ENCODE results near the gene ATP5F1E. TPM values are rescaled to one million over a fixed set of nuclear protein-coding genes. Genes with fewer than 3 reads are reported as not detected.
A peak's percentile ranks its signal among the peaks of the same experiment; 100 is the strongest.

ATP5F1E gene
- total RNA-seq, 2 donors from 2014 or later, result 57.8 to 84.0 TPM

- H3K36me3 Mint-ChIP-seq (ENCODE audit: low read depth), result peaks cover 8% of the 10 kb centered on the region
- no peak overlapping the region for H3K4me3 Mint-ChIP-seq
- ATAC-seq (no peak), DNase-seq (no peak)
- no peaks in the 10 kb centered on the region for H3K27me3 Mint-ChIP-seq
- H3K27ac Mint-ChIP-seq, result peak overlapping the region; percentile 79
- peaks cover 41% of the 10 kb centered on the region for H3K4me1 Mint-ChIP-seq
- H3K9me3 ChIP-seq (ENCODE audit: control insufficient read depth, low read length, poor library complexity, severe bottlenecking), result no peaks in the 10 kb centered on the region
These were observed 8.0 kb downstream of the ATP5F1E start for GRCh38 chr20:59024111-59024530.

GRCh38 chr20:59023616-59024015 is 8.5 kb downstream of the ATP5F1E start:
- H3K4me3 Mint-ChIP-seq, result no peak overlapping the region
- no peak overlapping the region for H3K27ac Mint-ChIP-seq
- H3K9me3 ChIP-seq (ENCODE audit: control insufficient read depth, low read length, poor library complexity, severe bottlenecking), result no peaks in the 10 kb centered on the region
- ATAC-seq (no peak), DNase-seq (no peak)
- H3K36me3 Mint-ChIP-seq (ENCODE audit: low read depth), result peaks cover 8% of the 10 kb centered on the region
- H3K27me3 Mint-ChIP-seq, result no peaks in the 10 kb centered on the region
- H3K4me1 Mint-ChIP-seq, result peaks cover 37% of the 10 kb centered on the region

GRCh38 chr20:59022754-59023153 is 9.4 kb downstream of the ATP5F1E start:
- no peak for ATAC-seq

GRCh38 chr20:59020938-59021551 is 11.1 kb downstream of the ATP5F1E start:
- no peak for ATAC-seq
- peaks cover 34% of the 10 kb centered on the region for H3K4me1 Mint-ChIP-seq
- H3K4me3 Mint-ChIP-seq, result no peak overlapping the region
- no peak overlapping the region for H3K27ac Mint-ChIP-seq
- no peaks in the 10 kb centered on the region for H3K9me3 ChIP-seq (ENCODE audit: control insufficient read depth, low read length, poor library complexity, severe bottlenecking)
- no peak for DNase-seq
- no peaks in the 10 kb centered on the region for H3K27me3 Mint-ChIP-seq
- H3K36me3 Mint-ChIP-seq (ENCODE audit: low read depth), result peaks cover 4% of the 10 kb centered on the region

More at GRCh38 chr20:59022754-59023153, 9.4 kb downstream of the ATP5F1E start:
- no peaks in the 10 kb centered on the region for H3K9me3 ChIP-seq (ENCODE audit: control insufficient read depth, low read length, poor library complexity, severe bottlenecking)
- H3K27me3 Mint-ChIP-seq, result no peaks in the 10 kb centered on the region
- peaks cover 8% of the 10 kb centered on the region for H3K36me3 Mint-ChIP-seq (ENCODE audit: low read depth)
- peaks cover 36% of the 10 kb centered on the region for H3K4me1 Mint-ChIP-seq
- peak overlapping the region; percentile 27 for H3K27ac Mint-ChIP-seq
- DNase-seq, result no peak
- no peak overlapping the region for H3K4me3 Mint-ChIP-seq

DNA sequence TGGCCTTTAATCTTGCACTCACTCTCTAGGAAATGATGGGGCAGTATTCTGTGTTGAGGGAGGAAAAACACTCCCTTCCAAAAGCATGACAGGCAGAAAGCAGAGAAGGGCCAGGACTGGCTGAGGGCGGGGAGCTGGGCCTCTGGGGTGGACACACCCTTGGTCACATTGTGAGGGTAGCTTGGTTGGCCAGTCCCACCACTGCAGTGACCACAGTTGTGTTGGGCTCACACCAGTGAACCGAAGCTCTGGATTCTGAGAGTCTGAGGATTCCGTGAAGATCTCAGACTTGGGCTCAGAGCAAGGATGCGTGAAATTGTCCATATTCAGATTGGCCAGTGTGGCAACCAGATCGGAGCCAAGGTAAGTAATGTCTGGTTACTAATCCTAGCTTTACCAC is 12.9 kb downstream of the ATP5F1E start, which contains the start of gene TUBB1:
Gene TUBB1, plus strand, starts transcription at position 213 of the 400 bp plus-strand sequence. Its CDS starts 94 bp downstream, at position 307.
- no peak within 1 kb of the TSS for H3K4me3 Mint-ChIP-seq
- DNase-seq (no peak), ATAC-seq (no peak)
- H3K27me3 Mint-ChIP-seq, result no peaks in the 10 kb centered on the region
- H3K4me1 Mint-ChIP-seq, result peaks cover 25% of the 10 kb centered on the region
- H3K9me3 ChIP-seq (ENCODE audit: control insufficient read depth, low read length, poor library complexity, severe bottlenecking), result no peaks in the 10 kb centered on the region
- peaks cover 2% of the 10 kb centered on the region for H3K36me3 Mint-ChIP-seq (ENCODE audit: low read depth)
- peak within 1 kb of the TSS; percentile 29 for H3K27ac Mint-ChIP-seq

DNA sequence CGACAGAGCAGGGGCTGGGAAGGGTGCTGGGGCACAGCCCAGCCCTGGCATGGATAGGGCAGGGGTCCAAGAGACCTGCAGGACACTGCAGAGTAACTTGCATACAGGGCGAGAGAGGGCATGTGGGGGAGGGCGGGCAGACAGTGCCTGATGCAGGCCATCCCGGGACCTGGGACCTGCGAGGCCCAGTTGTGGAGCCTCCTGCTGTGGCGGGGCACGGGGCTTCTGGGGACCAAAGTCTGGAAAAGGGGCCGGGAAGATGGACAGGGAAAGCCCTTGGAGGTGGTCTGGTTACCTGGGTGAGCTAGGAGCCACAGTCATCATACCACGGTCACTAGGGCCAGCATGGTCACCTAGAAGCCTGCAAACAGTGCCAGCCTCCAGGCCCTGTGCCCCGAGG is 13.3 kb downstream of the ATP5F1E start:
- Mint-ChIP-seq H3K27me3 (no peaks in the 10 kb centered on the region), H3K27ac (no peak overlapping the region), H3K4me3 (no peak overlapping the region), H3K4me1 (peaks cover 29% of the 10 kb centered on the region), H3K36me3 (ENCODE audit: low read depth) (peaks cover 2% of the 10 kb centered on the region)
- no peak for DNase-seq
- no peaks in the 10 kb centered on the region for H3K9me3 ChIP-seq (ENCODE audit: control insufficient read depth, low read length, poor library complexity, severe bottlenecking)
- no peak for ATAC-seq

- Mint-ChIP-seq H3K4me3 (no peak overlapping the region), H3K27ac (no peak overlapping the region), H3K4me1 (peaks cover 36% of the 10 kb centered on the region), H3K36me3 (ENCODE audit: low read depth) (peaks cover under 1% of the 10 kb centered on the region), H3K27me3 (no peaks in the 10 kb centered on the region)
- H3K9me3 ChIP-seq (ENCODE audit: control insufficient read depth, low read length, poor library complexity, severe bottlenecking), result no peaks in the 10 kb centered on the region
- ATAC-seq, result no peak
- DNase-seq, result no peak
These were observed 14.5 kb downstream of the ATP5F1E start for GRCh38 chr20:59017493-59018231.

- no peaks in the 10 kb centered on the region for H3K36me3 Mint-ChIP-seq (ENCODE audit: low read depth)
- ATAC-seq, result no peak
- peak overlapping the region; percentile 41 for H3K27ac Mint-ChIP-seq
- peaks cover 36% of the 10 kb centered on the region for H3K4me1 Mint-ChIP-seq
- no peaks in the 10 kb centered on the region for H3K9me3 ChIP-seq (ENCODE audit: control insufficient read depth, low read length, poor library complexity, severe bottlenecking)
- DNase-seq, result no peak
- H3K4me3 Mint-ChIP-seq, result no peak overlapping the region
- no peaks in the 10 kb centered on the region for H3K27me3 Mint-ChIP-seq
These were observed 15.2 kb downstream of the ATP5F1E start for GRCh38 chr20:59016795-59017492.

DNA sequence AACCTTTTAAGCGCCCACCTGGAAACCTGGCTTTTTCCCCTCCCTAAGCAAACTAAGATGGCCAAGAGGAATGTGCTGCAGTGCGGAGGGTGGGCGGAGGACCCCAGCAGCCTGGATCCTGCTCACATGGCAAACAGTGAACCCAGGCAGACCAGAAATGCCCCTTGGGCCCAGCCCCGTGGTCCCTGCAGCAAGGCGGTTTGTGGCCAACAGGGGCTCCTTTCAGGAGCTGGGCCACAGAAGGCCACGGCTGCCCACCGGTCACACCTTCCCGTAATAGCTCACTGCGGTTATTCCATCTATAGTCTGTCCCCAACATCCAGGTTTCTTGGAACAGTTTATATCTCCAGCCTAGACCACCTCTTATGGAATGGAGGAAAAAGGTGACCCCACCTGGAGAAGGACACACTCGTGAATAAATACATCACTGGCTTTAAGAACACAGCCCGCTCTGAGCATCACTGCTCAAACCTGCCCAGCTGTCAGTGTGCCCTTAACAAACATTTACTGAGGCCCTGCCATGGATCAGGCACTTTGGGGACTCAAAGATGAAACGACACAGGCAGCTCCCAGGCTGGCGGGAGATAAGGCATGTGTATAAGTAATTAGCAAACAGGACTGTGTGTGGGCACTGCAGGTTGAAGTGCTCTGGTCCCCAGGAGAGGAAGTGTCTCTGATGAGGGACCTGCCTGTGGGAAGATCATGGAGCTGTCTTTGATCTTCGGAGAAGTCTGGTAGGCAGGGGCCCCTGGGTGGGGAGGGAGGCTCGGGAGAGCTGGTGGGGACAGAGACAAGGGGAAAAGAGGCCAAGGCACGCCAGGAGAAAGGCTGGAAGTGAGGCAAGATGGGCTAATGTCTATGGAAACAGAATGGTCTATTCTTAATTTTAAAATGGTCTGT is 16.1 kb downstream of the ATP5F1E start:
- Mint-ChIP-seq H3K36me3 (ENCODE audit: low read depth) (no peaks in the 10 kb centered on the region), H3K4me1 (peaks cover 41% of the 10 kb centered on the region), H3K4me3 (no peak overlapping the region), H3K27ac (peak overlapping the region; percentile 32), H3K27me3 (no peaks in the 10 kb centered on the region)
- no peak for ATAC-seq
- H3K9me3 ChIP-seq (ENCODE audit: control insufficient read depth, low read length, poor library complexity, severe bottlenecking), result no peaks in the 10 kb centered on the region
- no peak for DNase-seq

- H3K9me3 ChIP-seq (ENCODE audit: control insufficient read depth, low read length, poor library complexity, severe bottlenecking), result no peaks in the 10 kb centered on the region
- H3K4me1 Mint-ChIP-seq, result peaks cover 41% of the 10 kb centered on the region
- no peak overlapping the region for H3K4me3 Mint-ChIP-seq
- ATAC-seq (no peak), DNase-seq (no peak)
- no peaks in the 10 kb centered on the region for H3K27me3 Mint-ChIP-seq
- H3K27ac Mint-ChIP-seq, result no peak overlapping the region
- no peaks in the 10 kb centered on the region for H3K36me3 Mint-ChIP-seq (ENCODE audit: low read depth)
These were observed 16.7 kb downstream of the ATP5F1E start for GRCh38 chr20:59015411-59015810.

DNA sequence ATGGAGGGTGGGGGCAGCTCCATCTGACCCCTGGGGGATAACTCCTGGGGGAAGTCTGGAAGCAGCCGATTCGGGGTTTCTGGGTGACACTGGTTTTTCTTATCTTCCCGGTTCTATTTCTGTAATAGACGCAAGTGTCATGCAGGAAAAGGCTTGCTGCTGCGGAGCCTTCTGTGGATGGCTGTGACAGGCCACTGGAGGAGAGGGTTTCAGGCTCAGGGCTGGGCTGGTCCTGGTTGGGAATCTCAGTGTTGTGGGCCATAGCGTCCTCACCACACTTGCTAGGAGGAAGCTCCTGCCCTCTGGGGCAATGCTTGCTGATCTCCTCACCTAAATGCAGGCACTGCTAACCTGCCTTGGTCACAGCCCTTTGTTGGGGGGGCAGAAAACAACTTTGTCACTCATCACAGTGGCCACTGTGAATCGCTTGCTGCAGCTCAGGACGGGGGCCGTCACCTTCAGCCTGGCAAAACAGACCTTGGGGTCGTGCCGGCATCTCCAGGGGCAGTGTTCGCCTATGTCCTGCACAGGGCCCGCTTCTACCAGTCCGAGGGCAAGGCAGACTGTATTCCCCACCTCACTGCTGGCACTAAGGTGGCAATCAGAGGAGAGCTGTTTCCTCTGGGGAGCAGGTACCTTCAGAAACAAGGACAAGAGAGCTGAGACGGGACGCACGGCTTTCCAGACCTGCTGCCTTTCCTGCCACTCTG is 17.3 kb downstream of the ATP5F1E start:
- ATAC-seq (no peak), DNase-seq (no peak)
- no peak overlapping the region for H3K4me3 Mint-ChIP-seq
- peak overlapping the region; percentile 71 for H3K27ac Mint-ChIP-seq
- no peaks in the 10 kb centered on the region for H3K27me3 Mint-ChIP-seq
- no peaks in the 10 kb centered on the region for H3K36me3 Mint-ChIP-seq (ENCODE audit: low read depth)
- peaks cover 41% of the 10 kb centered on the region for H3K4me1 Mint-ChIP-seq
- H3K9me3 ChIP-seq (ENCODE audit: control insufficient read depth, low read length, poor library complexity, severe bottlenecking), result no peaks in the 10 kb centered on the region

DNA sequence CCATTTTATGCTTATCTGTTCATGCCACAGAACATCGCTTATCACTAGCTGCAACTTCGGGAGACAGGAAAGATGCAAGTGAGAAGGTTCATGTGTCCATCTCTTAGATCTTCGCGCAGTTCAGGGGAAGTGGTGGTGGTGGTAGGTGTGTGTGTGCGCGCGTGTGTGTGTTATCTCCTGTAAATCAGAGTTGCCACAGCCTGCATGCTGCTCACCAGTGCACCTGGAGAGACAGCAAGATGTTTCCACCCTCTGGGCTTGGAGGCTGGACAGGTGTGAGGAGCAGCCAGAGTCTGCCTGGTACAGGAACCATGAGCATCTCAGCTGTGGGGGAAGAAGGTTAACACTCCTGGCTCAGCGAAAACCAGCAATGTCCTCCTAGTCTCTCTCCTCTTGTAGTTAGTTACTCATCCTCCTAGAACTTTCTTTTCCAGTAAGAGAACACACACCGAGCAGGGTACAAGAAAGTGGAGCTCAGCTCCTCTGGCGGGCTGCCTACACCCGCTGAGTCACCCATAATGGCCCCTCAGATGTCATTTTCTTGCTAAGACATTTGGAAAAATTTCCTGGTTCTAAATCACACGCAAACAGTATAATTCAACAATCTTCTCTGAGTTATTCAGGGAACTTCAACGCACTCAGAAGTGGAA is 18.1 kb downstream of the ATP5F1E start:
- H3K27me3 Mint-ChIP-seq, result no peaks in the 10 kb centered on the region
- no peaks in the 10 kb centered on the region for H3K36me3 Mint-ChIP-seq (ENCODE audit: low read depth)
- no peak for DNase-seq
- ATAC-seq, result peak; percentile 85
- H3K4me3 Mint-ChIP-seq, result peak overlapping the region; percentile 49
- H3K4me1 Mint-ChIP-seq, result peaks cover 40% of the 10 kb centered on the region
- no peaks in the 10 kb centered on the region for H3K9me3 ChIP-seq (ENCODE audit: control insufficient read depth, low read length, poor library complexity, severe bottlenecking)
- peak overlapping the region; percentile 71 for H3K27ac Mint-ChIP-seq

Measured in T-helper 17 cell (primary cell).